ENCODE measurements around the gene BRCA2. TPM values are rescaled to one million over a fixed set of nuclear protein-coding genes. Genes with fewer than 3 reads are reported as not detected.

BRCA2 gene
- total RNA-seq, 1 experiment from 2014 or later = 29.8 TPM

DNA sequence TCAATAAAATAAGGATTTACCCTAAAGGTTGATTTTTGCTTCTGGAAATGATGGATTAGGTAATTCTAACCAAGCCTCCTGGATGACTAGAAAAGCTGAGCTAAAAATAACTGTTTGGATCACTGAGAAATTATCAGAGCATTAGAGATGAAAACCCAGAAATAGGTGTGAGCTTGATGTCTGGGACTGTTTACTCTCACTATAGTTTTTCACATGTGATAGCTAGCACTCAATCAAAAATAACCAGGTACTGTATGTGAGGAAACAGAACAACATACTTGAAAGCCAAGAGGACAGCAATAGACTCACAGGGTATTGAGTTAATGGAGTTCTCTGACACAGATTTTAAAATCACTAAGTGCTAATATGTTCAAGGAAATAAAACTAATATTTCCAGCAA, 9.7 kb upstream of the BRCA2 start:
- no peak for DNase-seq
- no peak overlapping the region for H3K27ac Mint-ChIP-seq (ENCODE audit: unreplicated experiment)
- no peaks in the 10 kb centered on the region for H3K27me3 Mint-ChIP-seq (ENCODE audit: insufficient read depth, unreplicated experiment)
- ChIA-PET CTCF (interaction anchor here (1.1 kb wide), 1 partner anchor 38 kb away, joined by 3 read pairs; no protein-coding TSS in a partner anchor), POLR2A (interaction anchor here (1.8 kb wide), 1 partner anchor 9 kb away, joined by 5 read pairs; the partner anchor contains the start of genes BRCA2 and ZAR1L)
- peaks cover 6% of the 10 kb centered on the region for H3K4me1 Mint-ChIP-seq (ENCODE audit: low read depth, unreplicated experiment)
- no peaks in the 10 kb centered on the region for H3K9me3 Mint-ChIP-seq (ENCODE audit: unreplicated experiment)
- Histone ChIP-seq H3K4me3 (ENCODE audit: low read depth, low read length) (no peak overlapping the region), H3K27me3 (replicated peaks; ENCODE audit: control insufficient read depth, insufficient read depth, low read length) (no peaks in the 10 kb centered on the region), H3K36me3 (ENCODE audit: control insufficient read depth, insufficient read depth, low read length) (no peaks in the 10 kb centered on the region), H3K4me1 (peaks cover 16% of the 10 kb centered on the region), H3K9me3 (no peaks in the 10 kb centered on the region)
- TF ChIP-seq, protein P1, sequence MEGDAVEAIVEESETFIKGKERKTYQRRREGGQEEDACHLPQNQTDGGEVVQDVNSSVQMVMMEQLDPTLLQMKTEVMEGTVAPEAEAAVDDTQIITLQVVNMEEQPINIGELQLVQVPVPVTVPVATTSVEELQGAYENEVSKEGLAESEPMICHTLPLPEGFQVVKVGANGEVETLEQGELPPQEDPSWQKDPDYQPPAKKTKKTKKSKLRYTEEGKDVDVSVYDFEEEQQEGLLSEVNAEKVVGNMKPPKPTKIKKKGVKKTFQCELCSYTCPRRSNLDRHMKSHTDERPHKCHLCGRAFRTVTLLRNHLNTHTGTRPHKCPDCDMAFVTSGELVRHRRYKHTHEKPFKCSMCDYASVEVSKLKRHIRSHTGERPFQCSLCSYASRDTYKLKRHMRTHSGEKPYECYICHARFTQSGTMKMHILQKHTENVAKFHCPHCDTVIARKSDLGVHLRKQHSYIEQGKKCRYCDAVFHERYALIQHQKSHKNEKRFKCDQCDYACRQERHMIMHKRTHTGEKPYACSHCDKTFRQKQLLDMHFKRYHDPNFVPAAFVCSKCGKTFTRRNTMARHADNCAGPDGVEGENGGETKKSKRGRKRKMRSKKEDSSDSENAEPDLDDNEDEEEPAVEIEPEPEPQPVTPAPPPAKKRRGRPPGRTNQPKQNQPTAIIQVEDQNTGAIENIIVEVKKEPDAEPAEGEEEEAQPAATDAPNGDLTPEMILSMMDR (IDR thresholded peaks at IDR 0.05; ENCODE audit: insufficient read depth in 1 of 2, low read depth in 1 of 2, low read length in 1 of 2, severe bottlenecking in 1 of 2, unreplicated experiment in 1 of 2) = no peak
- no TSS peak for BruUV-seq (replicated peaks)
- H3K4me3 Mint-ChIP-seq (ENCODE audit: unreplicated experiment) = no peak overlapping the region
- intact Hi-C loops (cut with micrococcal nuclease; ENCODE audit: unreplicated experiment) = no loop called here
- H3K36me3 Mint-ChIP-seq (ENCODE audit: insufficient read depth, unreplicated experiment) = no peaks in the 10 kb centered on the region

DNA sequence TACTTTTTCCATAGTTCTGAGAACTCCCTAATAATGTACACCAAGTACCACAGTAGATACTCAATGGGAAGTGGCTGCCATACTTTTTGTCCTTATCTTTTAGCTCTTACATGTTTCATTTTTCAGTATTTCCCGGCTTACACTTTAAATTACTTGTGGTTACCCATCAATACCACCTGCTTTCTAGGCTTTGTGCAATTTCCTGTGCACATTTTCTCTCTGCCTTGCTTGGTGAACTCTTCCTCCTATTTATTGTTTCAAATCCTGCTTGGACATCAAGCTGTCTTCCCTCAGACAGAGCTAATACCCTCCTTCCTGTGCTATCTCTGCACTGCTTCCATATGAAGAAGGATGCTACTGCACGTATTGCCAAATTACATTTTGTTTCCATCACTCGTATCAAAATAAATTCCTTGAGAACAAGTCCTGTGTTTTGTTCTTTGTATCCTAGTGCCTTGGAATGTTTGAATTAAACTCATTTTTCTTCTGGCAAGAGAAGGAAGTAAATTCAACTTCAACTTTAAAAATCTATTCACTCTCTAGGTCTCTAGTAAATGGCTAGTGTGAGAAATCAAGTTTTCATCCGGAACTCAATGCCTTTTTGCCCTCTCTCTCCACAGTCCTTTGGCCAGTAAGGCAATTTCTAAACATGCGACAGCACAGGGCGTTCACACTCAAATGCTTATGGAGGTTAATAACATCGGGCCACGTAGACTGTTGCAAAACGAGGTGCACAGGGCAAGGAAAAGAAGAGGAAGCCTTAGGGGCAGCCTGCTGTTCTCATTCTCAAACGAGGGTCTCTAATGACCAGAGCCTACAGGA, 5.8 kb upstream of the BRCA2 start:
- Histone ChIP-seq H3K9me3 (no peaks in the 10 kb centered on the region), H3K36me3 (ENCODE audit: control insufficient read depth, insufficient read depth, low read length) (0 out of 2 replicates have a peak, but pooled peaks cover 2% of the 10 kb centered on the region), H3K27me3 (replicated peaks; ENCODE audit: control insufficient read depth, insufficient read depth, low read length) (no peaks in the 10 kb centered on the region), H3K4me3 (ENCODE audit: low read depth, low read length) (no peak overlapping the region), H3K4me1 (peaks cover 22% of the 10 kb centered on the region)
- TF ChIP-seq, protein P1 (IDR thresholded peaks at IDR 0.05; ENCODE audit: insufficient read depth in 1 of 2, low read depth in 1 of 2, low read length in 1 of 2, severe bottlenecking in 1 of 2, unreplicated experiment in 1 of 2) = no peak
- no peak for DNase-seq
- Mint-ChIP-seq H3K27me3 (ENCODE audit: insufficient read depth, unreplicated experiment) (no peaks in the 10 kb centered on the region), H3K36me3 (ENCODE audit: insufficient read depth, unreplicated experiment) (peaks cover 3% of the 10 kb centered on the region), H3K27ac (ENCODE audit: unreplicated experiment) (no peak overlapping the region), H3K4me1 (ENCODE audit: low read depth, unreplicated experiment) (peaks cover 6% of the 10 kb centered on the region), H3K9me3 (ENCODE audit: unreplicated experiment) (no peaks in the 10 kb centered on the region), H3K4me3 (ENCODE audit: unreplicated experiment) (no peak overlapping the region)
- POLR2A ChIA-PET = no interaction called here
- CTCF ChIA-PET = no interaction called here
- no TSS peak for BruUV-seq (replicated peaks)
- intact Hi-C loops (cut with micrococcal nuclease; ENCODE audit: unreplicated experiment) = loop anchor here (1.0 kb wide), 6 partner anchors 41 to 399 kb away; no protein-coding TSS in a partner anchor

DNA sequence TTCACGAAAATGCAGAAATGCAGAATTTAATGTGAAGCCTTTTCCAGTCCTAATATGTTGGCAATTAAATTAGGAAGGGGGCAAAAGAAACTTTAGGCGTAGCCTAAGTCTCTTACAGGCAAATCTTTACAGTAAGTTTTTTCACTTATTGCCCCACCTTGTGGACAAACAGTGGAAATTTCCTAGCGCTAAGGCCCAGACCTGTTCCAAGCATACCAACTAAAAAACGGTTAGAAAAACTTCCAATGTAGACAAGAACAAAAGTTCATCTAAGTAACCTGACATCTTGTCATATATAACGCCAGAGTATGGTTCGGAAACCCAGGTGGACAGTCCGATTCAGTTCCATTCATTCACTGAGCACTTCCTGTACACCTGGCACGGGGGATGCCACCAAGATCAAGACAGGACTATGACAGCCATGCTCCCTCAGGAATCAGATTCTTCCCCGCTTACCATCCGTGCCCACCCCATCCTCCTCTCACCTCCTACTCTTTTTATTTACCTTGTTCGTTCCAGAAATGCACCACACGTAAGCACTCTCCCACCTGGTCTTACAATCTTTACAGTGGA, 5.1 kb upstream of the BRCA2 start:
- intact Hi-C loops (cut with micrococcal nuclease; ENCODE audit: unreplicated experiment) = loop anchor here (1.0 kb wide), 6 partner anchors 42 to 400 kb away; no protein-coding TSS in a partner anchor
- H3K4me3 Mint-ChIP-seq (ENCODE audit: unreplicated experiment) = no peak overlapping the region
- H3K27me3 Mint-ChIP-seq (ENCODE audit: insufficient read depth, unreplicated experiment) = no peaks in the 10 kb centered on the region
- peak in 1 of 2 experiments; percentile 62 for DNase-seq
- H3K36me3 Mint-ChIP-seq (ENCODE audit: insufficient read depth, unreplicated experiment) = peaks cover 10% of the 10 kb centered on the region
- TF ChIP-seq, protein P1 (IDR thresholded peaks at IDR 0.05; ENCODE audit: insufficient read depth in 1 of 2, low read depth in 1 of 2, low read length in 1 of 2, severe bottlenecking in 1 of 2, unreplicated experiment in 1 of 2) = peak; percentile 70 to 84
- Histone ChIP-seq H3K27me3 (replicated peaks; ENCODE audit: control insufficient read depth, insufficient read depth, low read length) (no peaks in the 10 kb centered on the region), H3K9me3 (no peaks in the 10 kb centered on the region), H3K36me3 (ENCODE audit: control insufficient read depth, insufficient read depth, low read length) (0 out of 2 replicates have a peak, but pooled peaks cover 2% of the 10 kb centered on the region), H3K4me1 (peaks cover 23% of the 10 kb centered on the region), H3K4me3 (ENCODE audit: low read depth, low read length) (no peak overlapping the region)
- ChIA-PET POLR2A (no interaction called here), CTCF (no interaction called here)
- H3K27ac Mint-ChIP-seq (ENCODE audit: unreplicated experiment) = no peak overlapping the region
- H3K9me3 Mint-ChIP-seq (ENCODE audit: unreplicated experiment) = no peaks in the 10 kb centered on the region
- no TSS peak for BruUV-seq (replicated peaks)
- H3K4me1 Mint-ChIP-seq (ENCODE audit: low read depth, unreplicated experiment) = peaks cover 6% of the 10 kb centered on the region
